ENCODE results near the gene CAPN10. TPM values are rescaled to one million over a fixed set of nuclear protein-coding genes. Genes with fewer than 3 reads are reported as not detected.
A peak's percentile ranks its signal among the peaks of the same experiment; 100 is the strongest.
"Not testable (repeated sequence)": the region's sequence is repeated elsewhere in the genome, so short reads cannot be mapped to it uniquely, and the experiment has no call there.

The CAPN10 gene
- total RNA-seq, 2 donors from 2014 or later = 33.6 to 36.1 TPM

GRCh38 chr2:240560480-240561324, 25.8 kb upstream of the CAPN10 start:
- peak; percentile 100 for DNase-seq
- ATAC-seq = peak; percentile 72
- intact Hi-C loops (cut with DNase I, micrococcal nuclease) = no loop called here

GRCh38 chr2:240561325-240561971, 25.1 kb upstream of the CAPN10 start:
- ATAC-seq (peak; percentile 0), DNase-seq (peak; percentile 28 to 29)
- intact Hi-C loops (cut with DNase I, micrococcal nuclease) = no loop called here

GRCh38 chr2:240563231-240563630, 23.3 kb upstream of the CAPN10 start:
- ATAC-seq; intact Hi-C loops (cut with DNase I, micrococcal nuclease): not testable (repeated sequence)
- peak in 1 of 2 donors; percentile 15 for DNase-seq

GRCh38 chr2:240563951-240564560, 22.5 kb upstream of the CAPN10 start:
- DNase-seq (peak; percentile 6 to 25), ATAC-seq (no peak)
- intact Hi-C loops (cut with DNase I, micrococcal nuclease) = no loop called here

- DNase-seq (peak in 1 of 2 donors; percentile 26), ATAC-seq (no peak)
- intact Hi-C loops (cut with DNase I, micrococcal nuclease) = no loop called here
Observed at GRCh38 chr2:240564561-240565332, 21.8 kb upstream of the CAPN10 start.

GRCh38 chr2:240565333-240566202, 21.0 kb upstream of the CAPN10 start:
- intact Hi-C loops (cut with DNase I, micrococcal nuclease) = no loop called here
- DNase-seq (peak; percentile 84 to 91), ATAC-seq (peak; percentile 40)

GRCh38 chr2:240566203-240567136, 20.1 kb upstream of the CAPN10 start:
- peak; percentile 71 for ATAC-seq
- intact Hi-C loops (cut with DNase I, micrococcal nuclease) = no loop called here

GRCh38 chr2:240567137-240567871, 19.2 kb upstream of the CAPN10 start:
- DNase-seq = peak; percentile 49 to 57
- intact Hi-C loops (cut with DNase I, micrococcal nuclease) = no loop called here
- ATAC-seq = peak; percentile 24

More at GRCh38 chr2:240566203-240567136, 20.1 kb upstream of the CAPN10 start:
- DNase-seq = peak; percentile 98

- DNase-seq (peak; percentile 43 to 68), ATAC-seq (peak; percentile 33)
- intact Hi-C loops (cut with DNase I, micrococcal nuclease) = no loop called here
Observed at GRCh38 chr2:240567872-240568677, 18.5 kb upstream of the CAPN10 start, which contains the start of gene RNPEPL1. Gene RNPEPL1 (plus strand): TSS chr2:240568484. CDS start chr2:240568587, 103 bp downstream.

- ATAC-seq (peak; percentile 16), DNase-seq (peak; percentile 52 to 77)
- intact Hi-C loops (cut with DNase I, micrococcal nuclease) = no loop called here
Observed at GRCh38 chr2:240568678-240569522, 17.6 kb upstream of the CAPN10 start.

- ATAC-seq (no peak), DNase-seq (peak in 1 of 2 donors; percentile 33)
- intact Hi-C loops (cut with DNase I, micrococcal nuclease) = no loop called here
Observed at GRCh38 chr2:240569523-240569997, 17.0 kb upstream of the CAPN10 start.

- DNase-seq (peak in 1 of 2 donors; percentile 36), ATAC-seq (no peak)
- intact Hi-C loops (cut with DNase I, micrococcal nuclease) = no loop called here
Observed at GRCh38 chr2:240569998-240570530, 16.5 kb upstream of the CAPN10 start.

GRCh38 chr2:240570531-240571313, 15.8 kb upstream of the CAPN10 start:
- intact Hi-C loops (cut with DNase I, micrococcal nuclease) = no loop called here
- DNase-seq (peak; percentile 8 to 25), ATAC-seq (no peak)

Measured in left colon (tissue), 2 donors.